ENCODE data around the gene PRPF38B.

PRPF38B gene

GRCh38 chr1:108718927-108719655 lies 27.0 kb downstream of the PRPF38B start:
- DNase-seq: no peak

GRCh38 chr1:108719656-108720435 lies 27.7 kb downstream of the PRPF38B start:
- DNase-seq: no peak

- no peak for DNase-seq
These were observed 30.2 kb downstream of the PRPF38B start for GRCh38 chr1:108722292-108722691.

- DNase-seq: no peak
These were observed 33.8 kb downstream of the PRPF38B start for GRCh38 chr1:108725906-108726305.

- no peak for DNase-seq
These were observed 36.3 kb downstream of the PRPF38B start for GRCh38 chr1:108728327-108728923.

- no peak for DNase-seq
These were observed 37.4 kb downstream of the PRPF38B start for GRCh38 chr1:108729481-108729880.

GRCh38 chr1:108732398-108732797 lies 40.3 kb downstream of the PRPF38B start:
- DNase-seq: no peak

- DNase-seq: no peak
These were observed 42.2 kb downstream of the PRPF38B start for GRCh38 chr1:108734171-108734865.

- no peak for DNase-seq
These were observed 50.1 kb downstream of the PRPF38B start for GRCh38 chr1:108742253-108742652.

GRCh38 chr1:108745980-108746381 lies 53.9 kb downstream of the PRPF38B start:
- DNase-seq: no peak

GRCh38 chr1:108746382-108747170 lies 54.5 kb downstream of the PRPF38B start, which contains the start of gene STXBP3:
Gene STXBP3, plus strand, starts transcription at chr1:108746674. Its CDS starts 64 bp downstream, at chr1:108746738.
- DNase-seq: peak; percentile 95

- peak; percentile 43 for DNase-seq
These were observed 55.2 kb downstream of the PRPF38B start for GRCh38 chr1:108747171-108747850.

- DNase-seq: no peak
These were observed 55.8 kb downstream of the PRPF38B start for GRCh38 chr1:108747898-108748297.

GRCh38 chr1:108749081-108749480 lies 57.0 kb downstream of the PRPF38B start:
- no peak for DNase-seq

- DNase-seq: no peak
These were observed 58.5 kb downstream of the PRPF38B start for GRCh38 chr1:108750476-108751181.
